OCI-LY1 (cell line): Measurements from ENCODE around the gene GLDC.

ENCODE experiments used
- H2AFZ ChIP-seq: fragments of 200-600 bp; sonication (generic), shearing (Covaris generic); 2 replicates; pipeline ENCODE4 v1.6.0; 2014; ENCODE audit warnings: antibody characterized with exemption, mild to moderate bottlenecking, low read length
- H3F3A ChIP-seq: fragments of 200-600 bp; sonication (generic), shearing (Covaris generic); 2 replicates; pipeline ENCODE4 v1.6.0; 2014; ENCODE audit warnings: mild to moderate bottlenecking, antibody characterized with exemption, low read length, moderate library complexity; ENCODE audit not compliant: insufficient read depth
- H3K27ac ChIP-seq: fragments of 200-600 bp; sonication (generic); 2 replicates; pipeline ENCODE4 v1.5.1; 2014; ENCODE audit warnings: low read length, mixed run types, mild to moderate bottlenecking, low read depth; ENCODE audit not compliant: poor library complexity, severe bottlenecking
- H3K27me3 ChIP-seq: fragments of 200-600 bp; sonication (generic); 2 replicates; pipeline ENCODE4 v1.6.0; 2014; ENCODE audit warnings: antibody characterized with exemption, mild to moderate bottlenecking, low read length, moderate library complexity; ENCODE audit not compliant: insufficient read depth
- H3K36me3 ChIP-seq: fragments of 200-600 bp; sonication (generic); 2 replicates; pipeline ENCODE4 v1.6.1; 2014; ENCODE audit warnings: mild to moderate bottlenecking, antibody characterized with exemption, low read length, moderate library complexity, mixed read lengths; ENCODE audit not compliant: insufficient read depth
- H3K4me1 ChIP-seq: fragments of 200-600 bp; sonication (generic); 2 replicates; pipeline ENCODE4 v1.5.1; 2014; ENCODE audit warnings: mild to moderate bottlenecking, low read length, moderate library complexity; ENCODE audit not compliant: insufficient read depth, severe bottlenecking
- H3K4me2 ChIP-seq: fragments of 200-600 bp; sonication (generic), shearing (Covaris generic); 2 replicates; pipeline ENCODE4 v1.6.1; 2014; ENCODE audit warnings: low read length
- H3K4me3 ChIP-seq: fragments of 200-600 bp; sonication (generic); 2 replicates; pipeline ENCODE4 v1.5.1; 2014; ENCODE audit warnings: low read length, low read depth, mild to moderate bottlenecking, mixed read lengths; ENCODE audit not compliant: poor library complexity, severe bottlenecking
- H3K79me2 ChIP-seq: fragments of 200-600 bp; shearing (Covaris generic); 2 replicates; pipeline ENCODE4 v1.6.1; 2016; ENCODE audit warnings: mixed run types, low read length, mixed read lengths; ENCODE audit not compliant: insufficient read depth
- H3K9ac ChIP-seq: fragments of 200-600 bp; sonication (generic), shearing (Covaris generic); 2 replicates; pipeline ENCODE4 v1.6.1; 2014; ENCODE audit warnings: mild to moderate bottlenecking, low read length, mixed read lengths
- H3K9me2 ChIP-seq: fragments of 200-600 bp; sonication (generic), shearing (Covaris generic); 2 replicates; pipeline ENCODE4 v1.6.1; 2014; ENCODE audit warnings: low read depth, mild to moderate bottlenecking, low read length, mixed read lengths
- H3K9me3 ChIP-seq: fragments of 200-600 bp; shearing (Covaris generic); 2 replicates; pipeline ENCODE4 v1.6.1; 2014; ENCODE audit warnings: low read length, mixed read lengths
- H4K20me1 ChIP-seq: fragments of 200-600 bp; sonication (generic), shearing (Covaris generic); 2 replicates; pipeline ENCODE4 v1.6.0; 2016; ENCODE audit warnings: mild to moderate bottlenecking, low read length; ENCODE audit not compliant: insufficient read depth
- EZH2 ChIP-seq: fragments of 200-600 bp; sonication (generic), shearing (Covaris generic); IDR thresholded peaks from 2 replicates; pipeline ENCODE4 v1.8.0; 2017; ENCODE audit warnings: borderline replicate concordance, mixed run types, mild to moderate bottlenecking, antibody characterized with exemption, low read length, moderate library complexity, mixed read lengths
- TF ChIP-seq, protein P1 (sequence below): fragments of 200-600 bp; sonication (generic), shearing (Covaris generic); IDR thresholded peaks from 2 replicates; pipeline ENCODE4 v1.5.1; 2017; ENCODE audit warnings: mild to moderate bottlenecking, antibody characterized with exemption, low read length, moderate library complexity, mixed read lengths

The GLDC gene

DNA sequence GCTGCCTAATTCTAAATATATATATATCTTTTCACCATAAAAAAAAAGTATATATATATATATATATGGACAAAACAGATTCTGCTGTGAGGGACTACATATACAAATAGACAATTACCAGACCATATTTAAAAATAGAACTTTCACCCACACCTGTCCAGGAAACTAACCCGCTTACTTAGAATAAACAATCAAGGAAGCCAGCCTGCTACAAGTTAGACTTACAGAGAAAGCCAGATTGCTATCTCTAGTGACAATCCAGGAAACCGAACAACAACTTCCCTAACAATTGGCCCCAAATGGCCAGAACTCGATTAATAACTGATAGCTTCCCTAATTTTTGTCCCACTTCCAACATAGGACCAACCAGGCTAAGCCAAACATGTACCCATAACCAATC, 5.9 kb downstream of the GLDC start:
- H3F3A ChIP-seq = no peaks in the 10 kb centered on the region
- no peak overlapping the region for H3K4me2 ChIP-seq
- H3K36me3 ChIP-seq = no peaks in the 10 kb centered on the region
- no peaks in the 10 kb centered on the region for H4K20me1 ChIP-seq
- H3K27me3 ChIP-seq = peaks cover 14% of the 10 kb centered on the region; the same call in 1 of the 2 replicates
- H3K27ac ChIP-seq = no peak overlapping the region
- no peak overlapping the region for H3K4me3 ChIP-seq
- no peak overlapping the region for H2AFZ ChIP-seq
- H3K79me2 ChIP-seq = no peaks in the 10 kb centered on the region
- no peaks in the 10 kb centered on the region for H3K9me3 ChIP-seq
- no peaks in the 10 kb centered on the region for H3K9me2 ChIP-seq
- no peak overlapping the region for H3K9ac ChIP-seq
- H3K4me1 ChIP-seq = peaks cover 3% of the 10 kb centered on the region
- TF ChIP-seq, protein P1, sequence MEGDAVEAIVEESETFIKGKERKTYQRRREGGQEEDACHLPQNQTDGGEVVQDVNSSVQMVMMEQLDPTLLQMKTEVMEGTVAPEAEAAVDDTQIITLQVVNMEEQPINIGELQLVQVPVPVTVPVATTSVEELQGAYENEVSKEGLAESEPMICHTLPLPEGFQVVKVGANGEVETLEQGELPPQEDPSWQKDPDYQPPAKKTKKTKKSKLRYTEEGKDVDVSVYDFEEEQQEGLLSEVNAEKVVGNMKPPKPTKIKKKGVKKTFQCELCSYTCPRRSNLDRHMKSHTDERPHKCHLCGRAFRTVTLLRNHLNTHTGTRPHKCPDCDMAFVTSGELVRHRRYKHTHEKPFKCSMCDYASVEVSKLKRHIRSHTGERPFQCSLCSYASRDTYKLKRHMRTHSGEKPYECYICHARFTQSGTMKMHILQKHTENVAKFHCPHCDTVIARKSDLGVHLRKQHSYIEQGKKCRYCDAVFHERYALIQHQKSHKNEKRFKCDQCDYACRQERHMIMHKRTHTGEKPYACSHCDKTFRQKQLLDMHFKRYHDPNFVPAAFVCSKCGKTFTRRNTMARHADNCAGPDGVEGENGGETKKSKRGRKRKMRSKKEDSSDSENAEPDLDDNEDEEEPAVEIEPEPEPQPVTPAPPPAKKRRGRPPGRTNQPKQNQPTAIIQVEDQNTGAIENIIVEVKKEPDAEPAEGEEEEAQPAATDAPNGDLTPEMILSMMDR = no peak
- TF ChIP-seq EZH2 = no peak

DNA sequence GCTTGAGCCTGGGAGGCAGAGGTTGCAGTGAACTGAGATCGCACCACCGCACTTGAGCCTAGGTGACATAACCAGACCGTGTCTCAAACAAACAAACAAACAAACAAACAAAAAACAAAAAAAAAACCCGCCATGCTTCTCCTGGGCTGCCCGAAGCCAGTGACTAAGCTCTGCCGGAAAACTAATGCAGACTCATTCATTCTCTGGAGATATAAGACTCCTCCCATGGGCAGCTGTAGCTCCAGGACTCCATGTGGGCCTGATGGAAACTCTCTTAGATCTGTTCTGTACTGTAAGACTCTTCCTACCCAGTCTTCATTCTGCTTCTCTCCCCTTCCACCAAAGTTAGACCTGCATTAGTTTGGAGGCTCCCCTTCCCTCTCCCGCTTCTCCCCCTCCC, 11.1 kb downstream of the GLDC start:
- Histone ChIP-seq H3K9ac (no peak overlapping the region), H3K9me3 (no peaks in the 10 kb centered on the region), H4K20me1 (no peaks in the 10 kb centered on the region), H3K4me3 (no peak overlapping the region), H2AFZ (no peak overlapping the region), H3K9me2 (no peaks in the 10 kb centered on the region), H3K27ac (no peak overlapping the region), H3F3A (no peaks in the 10 kb centered on the region), H3K4me1 (peaks cover 5% of the 10 kb centered on the region), H3K79me2 (no peaks in the 10 kb centered on the region), H3K36me3 (no peaks in the 10 kb centered on the region), H3K4me2 (no peak overlapping the region), H3K27me3 (no peaks in the 10 kb centered on the region; the same call in 1 of the 2 replicates)
- TF ChIP-seq, protein P1 = no peak

GRCh38 chr9:6633378-6633777, 12.2 kb downstream of the GLDC start:
- H3K4me3 ChIP-seq = no peak overlapping the region
- H3K79me2 ChIP-seq = no peaks in the 10 kb centered on the region
- peaks cover 5% of the 10 kb centered on the region for H3K4me1 ChIP-seq
- TF ChIP-seq, protein P1 = no peak
- TF ChIP-seq EZH2 = no peak
- H3K4me2 ChIP-seq = no peak overlapping the region
- H3K27me3 ChIP-seq = no peaks in the 10 kb centered on the region; the same call in 1 of the 2 replicates
- H3F3A ChIP-seq = no peaks in the 10 kb centered on the region
- no peaks in the 10 kb centered on the region for H4K20me1 ChIP-seq
- H3K9me3 ChIP-seq = no peaks in the 10 kb centered on the region
- no peaks in the 10 kb centered on the region for H3K9me2 ChIP-seq
- H3K27ac ChIP-seq = no peak overlapping the region
- no peak overlapping the region for H2AFZ ChIP-seq
- H3K9ac ChIP-seq = no peak overlapping the region
- H3K36me3 ChIP-seq = no peaks in the 10 kb centered on the region
